Right atrium auricular region (tissue), 2 donors: Measurements from ENCODE around the gene LAMB4. TPM values are rescaled to one million over a fixed set of nuclear protein-coding genes. Genes with fewer than 3 reads are reported as not detected.

Experiments
- DNase-seq: peaks from one replicate; pipeline ENCODE4 v3.0.0-alpha.2; 2019; ENCODE audit warnings: low spot score
- H3K27ac ChIP-seq, 2 donors: fragments of 200-600 bp; sonication (generic); 1 replicate in 1 of 2; 2 replicates in 1 of 2; pipeline ENCODE4 v1.5.1; 2016 to 2019
- H3K27me3 ChIP-seq, 2 donors: fragments of 200-600 bp; sonication (generic); one replicate each; pipeline versions ENCODE4 v1.5.1 to v1.6.0; 2017 to 2019
- H3K36me3 ChIP-seq: fragments of 200-600 bp; sonication (generic); one replicate; pipeline ENCODE4 v1.5.1; 2016
- H3K4me1 ChIP-seq, 2 donors: fragments of 200-600 bp; sonication (generic); one replicate each; pipeline versions ENCODE4 v1.5.1 to v1.6.0; 2017 to 2019
- H3K4me3 ChIP-seq, 2 donors: fragments of 200-600 bp; sonication (generic); 1 replicate in 1 of 2; 2 replicates in 1 of 2; pipeline ENCODE4 v1.5.1; 2017 to 2019; ENCODE audit warnings: mild to moderate bottlenecking in 1 of 2, moderate library complexity in 1 of 2
- H3K9me3 ChIP-seq, 2 donors: fragments of 200-600 bp; sonication (generic); one replicate each; pipeline ENCODE4 v1.5.1; 2019
- CTCF ChIP-seq, 2 donors: fragments of 200-600 bp; sonication (generic); IDR thresholded peaks; one replicate each; pipeline ENCODE4 v1.5.1; 2019; ENCODE audit warnings: antibody characterized with exemption in 2 of 2
- total RNA-seq, 2 donors: library from RNA; depleted of rRNA; stranded (reverse); fragments of >200 nt; gene quantifications; one replicate each; pipeline ENCODE4 v1.1.0, GENCODE V29; 2016

The LAMB4 gene
- total RNA-seq, 2 donors from 2014 or later = not detected

- no peak for DNase-seq
- H3K9me3 ChIP-seq = no peaks in the 10 kb centered on the region
Observed at GRCh38 chr7:108053250-108053649, 76.9 kb downstream of the LAMB4 start.

GRCh38 chr7:108051454-108051853 lies 78.7 kb downstream of the LAMB4 start:
- Histone ChIP-seq H3K9me3 (no peaks in the 10 kb centered on the region), H3K27me3 (no peaks in the 10 kb centered on the region), H3K4me1 (no peaks in the 10 kb centered on the region), H3K27ac (no peak overlapping the region), H3K4me3 (no peak overlapping the region), H3K36me3 (no peaks in the 10 kb centered on the region)
- no peak for TF ChIP-seq CTCF (IDR thresholded peaks at IDR 0.05)
- DNase-seq = no peak

More at GRCh38 chr7:108053250-108053649, 76.9 kb downstream of the LAMB4 start:
- H3K4me3 ChIP-seq = no peak overlapping the region
- H3K4me1 ChIP-seq = no peaks in the 10 kb centered on the region
- TF ChIP-seq CTCF (IDR thresholded peaks at IDR 0.05) = no peak
- no peaks in the 10 kb centered on the region for H3K36me3 ChIP-seq
- no peak overlapping the region for H3K27ac ChIP-seq
- no peaks in the 10 kb centered on the region for H3K27me3 ChIP-seq

- no peak for TF ChIP-seq CTCF (IDR thresholded peaks at IDR 0.05)
- DNase-seq = no peak
- Histone ChIP-seq H3K4me1 (no peaks in the 10 kb centered on the region), H3K9me3 (no peaks in the 10 kb centered on the region), H3K27ac (no peak overlapping the region), H3K36me3 (no peaks in the 10 kb centered on the region), H3K27me3 (no peaks in the 10 kb centered on the region), H3K4me3 (no peak overlapping the region)
Observed at GRCh38 chr7:108049962-108050361, 80.2 kb downstream of the LAMB4 start.

- H3K4me3 ChIP-seq = no peak overlapping the region
- H3K4me1 ChIP-seq = no peaks in the 10 kb centered on the region
- H3K27me3 ChIP-seq = no peaks in the 10 kb centered on the region
- H3K36me3 ChIP-seq = no peaks in the 10 kb centered on the region
- no peaks in the 10 kb centered on the region for H3K9me3 ChIP-seq
- H3K27ac ChIP-seq = no peak overlapping the region
- no peak for TF ChIP-seq CTCF (IDR thresholded peaks at IDR 0.05)
- no peak for DNase-seq
Observed at GRCh38 chr7:108048422-108048821, 81.7 kb downstream of the LAMB4 start.

- DNase-seq = no peak
- Histone ChIP-seq H3K4me3 (no peak overlapping the region), H3K27ac (no peak overlapping the region), H3K36me3 (no peaks in the 10 kb centered on the region), H3K9me3 (no peaks in the 10 kb centered on the region), H3K4me1 (no peaks in the 10 kb centered on the region), H3K27me3 (no peaks in the 10 kb centered on the region)
- no peak for TF ChIP-seq CTCF (IDR thresholded peaks at IDR 0.05)
Observed at GRCh38 chr7:108046952-108047506, 83.1 kb downstream of the LAMB4 start.

- no peak for DNase-seq
- H3K4me3 ChIP-seq = no peak overlapping the region
- H3K27ac ChIP-seq = peak overlapping the region in 1 of 2 donors; percentile 11
- no peaks in the 10 kb centered on the region for H3K4me1 ChIP-seq
- H3K27me3 ChIP-seq = no peaks in the 10 kb centered on the region
- no peaks in the 10 kb centered on the region for H3K36me3 ChIP-seq
- H3K9me3 ChIP-seq = no peaks in the 10 kb centered on the region
- TF ChIP-seq CTCF (IDR thresholded peaks at IDR 0.05) = no peak
Observed at GRCh38 chr7:108045669-108046068, 84.5 kb downstream of the LAMB4 start.
